NT2/D1 (cell line): Measurements from ENCODE around the gene LARGE1.

Experiments used
- YY1 ChIP-seq: IDR thresholded peaks from 2 replicates; pipeline ENCODE4 v1.6.1; 2011; ENCODE audit not compliant: insufficient read length, insufficient read depth
- ZNF274 ChIP-seq: IDR thresholded peaks from 2 replicates; pipeline ENCODE4 v1.6.1; 2011; ENCODE audit warnings: mild to moderate bottlenecking, low read depth, low read length

DNA sequence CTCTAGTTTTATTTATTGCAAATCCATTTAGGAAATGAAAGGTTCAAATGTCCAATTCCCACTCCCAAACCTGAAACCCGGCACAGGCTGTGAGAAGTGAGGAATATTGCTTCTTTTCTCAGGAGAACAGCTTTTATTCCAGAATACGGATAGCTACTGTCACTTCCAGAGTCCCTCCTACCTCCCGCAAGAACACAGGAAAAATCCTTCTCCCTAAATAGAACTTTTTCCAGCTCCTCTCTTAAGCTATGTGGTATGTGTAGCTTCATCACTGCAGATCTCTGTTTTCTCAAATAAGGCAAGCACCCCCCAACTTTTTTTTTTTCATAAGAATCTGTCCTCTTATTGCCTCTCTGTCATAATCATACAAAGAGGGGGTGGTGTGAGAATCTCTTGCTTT lies 126.8 kb downstream of the LARGE1 start:
- TF ChIP-seq ZNF274 (no peak), YY1 (no peak)
